Esophagus muscularis mucosa (tissue), 4 donors: Measurements from ENCODE around the gene MEN1. TPM values are rescaled to one million over a fixed set of nuclear protein-coding genes. Genes with fewer than 3 reads are reported as not detected.

ENCODE experiments used
- DNase-seq: peaks from one replicate; pipeline ENCODE4 v3.0.0-alpha.2; 2017; ENCODE audit errors: extremely low spot score
- H3K27ac ChIP-seq, 4 donors: fragments of 200-600 bp; sonication (generic); replicated peaks in 1 of 4; 1 replicate in 3 of 4; 2 replicates in 1 of 4; pipeline ENCODE4 v1.5.1; 2016 to 2019; ENCODE audit warnings: mild to moderate bottlenecking in 1 of 4
- H3K27me3 ChIP-seq, 4 donors: fragments of 200-600 bp; sonication (generic); one replicate each; pipeline versions ENCODE4 v1.5.1 to v1.6.0; 2016 to 2019
- H3K36me3 ChIP-seq, 4 donors: fragments of 200-600 bp; sonication (generic); one replicate each; pipeline ENCODE4 v1.5.1; 2016 to 2019
- H3K4me1 ChIP-seq, 4 donors: fragments of 200-600 bp; sonication (generic); one replicate each; pipeline ENCODE4 v1.5.1; 2016 to 2019
- H3K4me3 ChIP-seq, 4 donors: fragments of 200-600 bp; sonication (generic); 1 replicate in 2 of 4; 2 replicates in 2 of 4; pipeline ENCODE4 v1.5.1; 2016 to 2019; ENCODE audit warnings: mild to moderate bottlenecking in 4 of 4, moderate library complexity in 1 of 4
- H3K9me3 ChIP-seq, 4 donors: fragments of 200-600 bp; sonication (generic); 1 replicate in 3 of 4; 2 replicates in 1 of 4; pipeline ENCODE4 v1.5.1; 2016 to 2019
- EP300 ChIP-seq: sonication (generic); formaldehyde crosslinking; IDR thresholded peaks from one replicate; pipeline ENCODE4 v1.6.1; 2017; ENCODE audit warnings: antibody characterized with exemption
- POLR2A ChIP-seq: fragments of 450-650 bp; IDR thresholded peaks from one replicate; pipeline ENCODE4 v1.6.1; 2017; ENCODE audit warnings: antibody characterized with exemption, moderate library complexity, mild to moderate bottlenecking, low read depth
- POLR2AphosphoS5 ChIP-seq, 2 donors: sonication (generic); formaldehyde crosslinking; IDR thresholded peaks; one replicate each; pipeline ENCODE4 v1.6.1; 2017; ENCODE audit warnings: antibody characterized with exemption in 2 of 2
- WGBS: methylation state at CpG from one replicate; pipeline ENCODE4 v1.1.5; 2018; 5-methylcytosine and 5-hydroxymethylcytosine counted together
- intact Hi-C: fragments of 100-400 bp; cut with DNase I; formaldehyde crosslinking; loops from one replicate; pipeline ENCODE4 v1.15.1; 2023
- total RNA-seq, 4 donors: library from RNA; depleted of rRNA; stranded (reverse); fragments of >200 nt; gene quantifications; one replicate each; pipeline versions ENCODE4 v1.1.0 to v1.2.1, GENCODE V29; 2016
- TF ChIP-seq, protein P1 (sequence below), 3 experiments: fragments of 200-600 bp in 2 of 3; fragments of 450-650 bp in 1 of 3; sonication (generic) in 2 of 3; IDR thresholded peaks; one replicate each; pipeline ENCODE4 v1.5.1; 2017 to 2019; ENCODE audit warnings: antibody characterized with exemption in 3 of 3, mild to moderate bottlenecking in 2 of 3, moderate library complexity in 1 of 3

MEN1 gene
- total RNA-seq, 4 donors from 2014 or later, result 10.4 to 18.7 (median 11.5) TPM

DNA sequence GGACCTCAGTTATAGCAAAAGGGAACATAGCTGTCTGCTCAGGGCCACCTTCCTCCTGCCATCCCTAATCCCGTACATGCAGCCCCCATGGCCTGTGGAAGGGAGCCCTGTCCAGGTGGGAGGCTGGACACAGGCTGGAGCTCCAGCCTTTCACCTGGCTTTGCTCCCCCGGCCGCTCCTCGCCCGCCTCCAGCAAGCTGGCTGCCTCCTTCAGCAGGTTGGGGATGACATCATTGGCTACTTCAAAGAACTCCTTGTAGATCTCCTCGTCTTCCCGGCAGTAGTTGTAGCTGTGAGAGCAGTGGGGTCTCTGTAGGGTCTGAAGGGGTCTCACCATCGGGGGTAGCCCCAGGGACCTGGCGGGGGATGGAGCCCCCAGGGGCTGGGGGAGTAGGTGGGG is 4.9 kb downstream of the MEN1 start:
- 82% methylated on average over 5 of the region's 9 CpGs for WGBS
- H3K4me3 ChIP-seq, result no peak overlapping the region
- no peaks in the 10 kb centered on the region for H3K27me3 ChIP-seq
- no peak for DNase-seq
- no peak overlapping the region for H3K27ac ChIP-seq
- no peaks in the 10 kb centered on the region for H3K9me3 ChIP-seq
- H3K4me1 ChIP-seq, result peaks cover 29 to 61% (median 50%) of the 10 kb centered on the region in 4 donors
- intact Hi-C loops, result no loop called here
- TF ChIP-seq, protein P1, sequence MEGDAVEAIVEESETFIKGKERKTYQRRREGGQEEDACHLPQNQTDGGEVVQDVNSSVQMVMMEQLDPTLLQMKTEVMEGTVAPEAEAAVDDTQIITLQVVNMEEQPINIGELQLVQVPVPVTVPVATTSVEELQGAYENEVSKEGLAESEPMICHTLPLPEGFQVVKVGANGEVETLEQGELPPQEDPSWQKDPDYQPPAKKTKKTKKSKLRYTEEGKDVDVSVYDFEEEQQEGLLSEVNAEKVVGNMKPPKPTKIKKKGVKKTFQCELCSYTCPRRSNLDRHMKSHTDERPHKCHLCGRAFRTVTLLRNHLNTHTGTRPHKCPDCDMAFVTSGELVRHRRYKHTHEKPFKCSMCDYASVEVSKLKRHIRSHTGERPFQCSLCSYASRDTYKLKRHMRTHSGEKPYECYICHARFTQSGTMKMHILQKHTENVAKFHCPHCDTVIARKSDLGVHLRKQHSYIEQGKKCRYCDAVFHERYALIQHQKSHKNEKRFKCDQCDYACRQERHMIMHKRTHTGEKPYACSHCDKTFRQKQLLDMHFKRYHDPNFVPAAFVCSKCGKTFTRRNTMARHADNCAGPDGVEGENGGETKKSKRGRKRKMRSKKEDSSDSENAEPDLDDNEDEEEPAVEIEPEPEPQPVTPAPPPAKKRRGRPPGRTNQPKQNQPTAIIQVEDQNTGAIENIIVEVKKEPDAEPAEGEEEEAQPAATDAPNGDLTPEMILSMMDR (IDR thresholded peaks at IDR 0.05), result no peak
- TF ChIP-seq POLR2AphosphoS5 (IDR thresholded peaks at IDR 0.05) (no peak), POLR2A (no peak), EP300 (no peak)
- H3K36me3 ChIP-seq, result peaks cover 12 to 43% (median 37%) of the 10 kb centered on the region in 4 donors

DNA sequence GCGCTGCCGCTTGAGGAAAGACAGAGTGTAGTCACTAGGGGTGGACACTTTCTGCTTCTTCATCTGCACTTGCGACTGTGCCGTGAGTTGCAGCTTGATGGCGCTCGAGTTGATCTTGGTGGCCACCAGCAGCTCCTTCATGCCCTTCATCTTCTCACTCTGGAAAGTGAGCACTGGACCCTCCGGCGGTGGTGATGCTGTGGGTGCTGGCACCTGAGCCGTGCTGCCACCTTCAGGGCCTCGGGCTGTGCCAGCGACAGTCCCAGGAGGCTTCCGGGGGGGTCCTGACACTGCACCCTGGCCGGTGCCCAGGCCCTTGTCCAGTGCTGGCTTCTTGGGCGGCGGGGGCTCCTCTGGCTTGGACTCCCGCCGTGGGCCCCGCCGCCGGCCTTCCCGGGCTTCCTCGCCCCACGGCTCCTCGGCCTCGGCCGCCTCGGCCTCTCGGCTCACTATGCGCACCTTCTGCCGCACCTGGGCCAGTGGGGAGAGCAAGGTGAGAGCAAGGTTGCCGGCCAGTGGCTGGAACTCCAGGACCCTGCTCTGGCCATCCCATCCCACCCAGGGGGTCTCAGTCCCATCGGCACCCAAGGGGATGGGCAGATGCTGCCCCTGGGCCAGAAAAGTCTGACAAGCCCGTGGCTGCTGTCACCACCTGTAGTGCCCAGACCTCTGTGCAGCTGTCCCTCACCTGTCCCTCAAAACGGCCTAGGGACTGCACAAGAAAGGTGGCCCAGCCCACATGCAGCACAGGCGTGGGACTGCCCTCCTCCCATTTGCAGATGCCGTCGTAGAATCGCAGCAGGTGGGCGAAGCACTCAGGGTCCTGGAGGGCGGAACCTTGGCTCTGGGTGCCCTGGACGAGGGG is 5.8 kb downstream of the MEN1 start:
- WGBS, result 92% methylated on average over 29 of the region's 41 CpGs
- DNase-seq, result no peak
- Histone ChIP-seq H3K4me3 (peak overlapping the region in 1 of 4 donors; percentile 77), H3K4me1 (peaks cover 26 to 55% (median 47%) of the 10 kb centered on the region in 4 donors), H3K9me3 (no peaks in the 10 kb centered on the region), H3K36me3 (peaks cover 12 to 52% (median 42%) of the 10 kb centered on the region in 4 donors), H3K27ac (peak overlapping the region; percentile 85 to 93 (median 88)), H3K27me3 (no peaks in the 10 kb centered on the region)
- TF ChIP-seq POLR2A (no peak), EP300 (no peak), POLR2AphosphoS5 (IDR thresholded peaks at IDR 0.05) (no peak)
- TF ChIP-seq, protein P1 (IDR thresholded peaks at IDR 0.05), result no peak
- intact Hi-C loops, result no loop called here

DNA sequence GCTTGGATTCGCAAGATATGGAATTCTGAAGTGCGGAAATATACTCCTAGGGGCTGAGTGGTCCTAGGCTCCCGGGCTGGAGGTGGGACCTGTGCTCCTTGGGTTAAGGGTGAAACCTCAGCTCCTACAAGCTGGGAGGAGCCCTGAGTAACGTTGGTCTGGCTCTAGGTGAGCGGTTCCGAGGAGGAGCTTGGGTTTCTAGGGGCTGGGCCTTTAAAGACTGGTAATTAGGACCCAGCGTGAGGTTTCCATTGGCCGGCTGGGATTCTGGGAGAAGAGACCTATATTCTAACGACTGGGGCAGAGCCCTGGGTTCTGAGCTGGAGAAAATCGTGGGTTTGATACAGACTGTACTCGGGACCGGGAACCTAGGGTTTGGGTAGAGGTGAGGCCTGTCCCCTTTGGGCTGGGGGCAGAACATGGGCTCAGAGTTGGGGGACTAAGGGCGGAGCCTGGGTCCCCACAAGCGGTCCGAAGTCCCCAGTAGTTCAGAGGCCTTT is 6.5 kb downstream of the MEN1 start:
- WGBS, result 43% methylated on average over 12 of the region's 15 CpGs
- H3K36me3 ChIP-seq, result peaks cover 12 to 59% (median 48%) of the 10 kb centered on the region in 4 donors
- peak overlapping the region; percentile 73 to 84 (median 78) for H3K4me3 ChIP-seq
- peak overlapping the region; percentile 85 to 93 (median 88) for H3K27ac ChIP-seq
- TF ChIP-seq POLR2AphosphoS5 (IDR thresholded peaks at IDR 0.05), result no peak
- TF ChIP-seq POLR2A, result no peak
- TF ChIP-seq EP300, result no peak
- TF ChIP-seq, protein P1 (IDR thresholded peaks at IDR 0.05), result no peak
- intact Hi-C loops, result loop anchor here (2.0 kb wide), 1 partner anchor 59 kb away; the partner anchor contains the start of gene RASGRP2
- H3K27me3 ChIP-seq, result no peaks in the 10 kb centered on the region
- peaks cover 20 to 48% (median 40%) of the 10 kb centered on the region in 4 donors for H3K4me1 ChIP-seq
- H3K9me3 ChIP-seq, result no peaks in the 10 kb centered on the region
- DNase-seq, result no peak

DNA sequence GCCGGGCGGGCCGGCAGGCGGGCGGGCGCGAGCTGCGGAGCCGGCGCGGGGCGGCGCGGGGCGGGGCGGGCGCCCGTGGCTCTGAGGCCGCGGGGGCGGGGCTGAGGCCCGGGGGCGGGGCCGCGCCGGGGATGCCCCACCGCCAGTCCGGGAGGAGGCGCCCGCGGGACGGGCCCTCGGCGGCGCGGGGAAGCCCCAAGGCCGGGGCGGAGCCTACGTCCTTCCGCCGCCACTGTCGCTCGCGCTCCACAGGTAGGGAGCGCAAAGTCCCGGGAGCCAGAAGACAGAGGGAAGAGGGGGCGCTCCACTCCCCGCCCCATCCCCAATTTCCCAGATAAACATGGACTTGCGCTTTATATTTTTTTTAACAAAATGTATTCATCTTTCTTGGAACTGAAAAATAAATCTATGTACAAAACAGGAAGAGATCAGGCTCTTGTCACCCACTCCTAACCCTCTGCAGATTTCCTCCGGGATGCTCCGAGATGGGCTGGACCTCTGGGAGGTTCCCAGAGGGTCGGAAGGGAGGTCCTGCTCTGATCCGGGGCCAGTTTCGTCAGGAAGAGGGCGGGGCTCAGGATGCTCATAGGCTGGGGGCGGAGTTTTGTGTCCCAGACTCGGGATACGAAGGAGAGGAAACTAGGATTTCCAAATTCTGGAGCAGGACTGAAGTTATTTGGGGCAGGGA is 7.0 kb downstream of the MEN1 start, which contains the start of gene MAP4K2:
MAP4K2 (minus strand) TSS at position 57 of the 688 bp plus-strand sequence. CDS start 65 bp downstream, outside the sequence.
- TF ChIP-seq POLR2A (no peak), EP300 (no peak), POLR2AphosphoS5 (IDR thresholded peaks at IDR 0.05) (peak; percentile 53 to 75)
- TF ChIP-seq, protein P1 (IDR thresholded peaks at IDR 0.05), result peak in 2 of 3 experiments; percentile 4 to 26
- WGBS, result 0% methylated on average over 16 of the region's 58 CpGs
- Histone ChIP-seq H3K36me3 (peaks cover 12 to 65% (median 54%) of the 10 kb centered on the region in 4 donors), H3K4me3 (peak within 1 kb of the TSS; percentile 73 to 84 (median 78)), H3K27me3 (no peaks in the 10 kb centered on the region), H3K4me1 (peaks cover 20 to 42% (median 34%) of the 10 kb centered on the region in 4 donors), H3K27ac (peak within 1 kb of the TSS; percentile 85 to 93 (median 88)), H3K9me3 (no peaks in the 10 kb centered on the region)
- peak; percentile 97 for DNase-seq
- intact Hi-C loops, result loop anchor here (2.0 kb wide), 1 partner anchor 59 kb away; the partner anchor contains the start of gene RASGRP2
